K562 (cell line): ENCODE data around the gene SELENOK. TPM values are rescaled to one million over a fixed set of nuclear protein-coding genes. Genes with fewer than 3 reads are reported as not detected.
A peak's percentile ranks its signal among the peaks of the same experiment; 100 is the strongest.

ENCODE experiments used
- L3MBTL2 ChIP-seq: fragments of 450-650 bp; IDR thresholded peaks from 2 replicates; pipeline ENCODE4 v1.6.1; 2016; ENCODE audit warnings: mild to moderate bottlenecking, moderate library complexity
- NBN ChIP-seq: fragments of 450-650 bp; IDR thresholded peaks from 2 replicates; pipeline ENCODE4 v1.6.1; 2016; ENCODE audit warnings: low read depth, mild to moderate bottlenecking
- RBFOX2 ChIP-seq: fragments of 200-400 bp; formaldehyde crosslinking; IDR thresholded peaks from 2 replicates; pipeline ENCODE4 v1.6.1; 2017; ENCODE audit warnings: low read depth, mild to moderate bottlenecking, low read length, moderate library complexity
- ZBTB40 ChIP-seq, 2 experiments: fragments of 450-650 bp in 1 of 2; sonication (generic) in 1 of 2; formaldehyde crosslinking in 1 of 2; IDR thresholded peaks; 2 replicates each; pipeline versions ENCODE4 v1.7.1 to v1.9.0; 2016 to 2022; ENCODE audit warnings: inconsistent platforms in 1 of 2, mild to moderate bottlenecking in 1 of 2, missing genetic modification reagents in 1 of 2
- polyA plus RNA-seq, 8 experiments: library from polyadenylated mRNA; depleted of rRNA in 4 of 8; stranded (reverse) in 5 of 8; unstranded in 3 of 8; fragments of >200 nt; fragmentation: Nextera tagmentation in 2 of 8; fragmentation: Illumina TruSeq in 1 of 8; extraction: Ambion mirVana in 2 of 8; extraction: Trizol in 1 of 8; gene quantifications; 2 replicates each; pipeline versions ENCODE4 v1.2.1 to v1.2.3, GENCODE V29; 2011 to 2014; ENCODE audit warnings: inconsistent platforms in 1 of 8, missing spikeins in 1 of 8
- total RNA-seq, 7 experiments: library from RNA; depleted of rRNA in 6 of 7; stranded (reverse); fragments of >200 nt in 6 of 7; fragmentation: Illumina TruSeq in 2 of 7; extraction: Trizol in 2 of 7; gene quantifications; 2 replicates each; pipeline versions ENCODE4 v1.2.1 to v1.2.3, GENCODE V29; 2011 to 2021; ENCODE audit warnings: low replicate concordance in 1 of 7
- TF ChIP-seq, protein P1 (sequence below): fragments of 250-450 bp; sonication (Bioruptor Pico); IDR thresholded peaks from 2 replicates; pipeline ENCODE4 v1.4.0; 2020; ENCODE audit warnings: mild to moderate bottlenecking, moderate library complexity

Gene SELENOK
- total and polyA plus RNA-seq, 9 of the 15 experiments (the other 6 are each of a cell fraction or from before 2014, with no cell fraction given): 18.3 to 164 (median 34.8) TPM

DNA sequence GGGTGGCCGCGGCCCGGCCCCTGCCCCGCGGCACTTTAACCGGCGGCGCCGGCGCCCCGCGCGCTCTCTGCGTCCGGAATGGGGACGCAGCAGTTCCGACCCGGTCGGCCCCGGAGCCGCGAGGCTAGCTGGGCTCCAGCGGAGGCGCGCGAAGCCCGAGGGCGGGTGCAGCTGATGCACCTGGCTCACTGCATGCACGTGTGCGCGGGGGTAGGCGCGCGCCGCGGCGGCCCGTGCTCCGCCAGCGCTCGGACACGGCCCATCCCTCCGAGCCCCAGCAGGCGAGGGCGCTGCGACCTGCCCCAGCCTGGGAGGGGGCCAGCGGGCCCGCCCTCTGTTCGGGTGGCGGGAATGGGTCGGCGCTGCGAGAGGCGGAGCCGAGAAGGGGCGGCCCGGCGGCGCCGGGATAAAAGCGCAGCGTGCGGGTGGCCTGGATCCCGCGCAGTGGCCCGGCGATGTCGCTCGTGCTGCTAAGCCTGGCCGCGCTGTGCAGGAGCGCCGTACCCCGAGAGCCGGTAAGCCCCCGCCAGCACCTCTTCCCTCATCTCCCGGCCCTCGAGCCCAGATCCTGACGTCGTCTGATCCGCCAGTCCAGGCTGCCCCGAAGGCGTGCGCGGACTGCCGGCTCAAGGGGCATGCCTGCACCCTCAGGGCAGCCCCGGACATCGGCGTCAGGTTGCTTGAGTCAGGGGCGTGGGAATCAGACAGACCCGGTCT, 45.4 kb downstream of the SELENOK start, which contains the start of the genes CHDH and IL17RB (continued):
- no peak for TF ChIP-seq ZBTB40 (IDR thresholded peaks at IDR 0.05)
- no peak for TF ChIP-seq ZBTB40 (CRISPR knock-in tag; IDR thresholded peaks at IDR 0.05)
- TF ChIP-seq, protein P1, sequence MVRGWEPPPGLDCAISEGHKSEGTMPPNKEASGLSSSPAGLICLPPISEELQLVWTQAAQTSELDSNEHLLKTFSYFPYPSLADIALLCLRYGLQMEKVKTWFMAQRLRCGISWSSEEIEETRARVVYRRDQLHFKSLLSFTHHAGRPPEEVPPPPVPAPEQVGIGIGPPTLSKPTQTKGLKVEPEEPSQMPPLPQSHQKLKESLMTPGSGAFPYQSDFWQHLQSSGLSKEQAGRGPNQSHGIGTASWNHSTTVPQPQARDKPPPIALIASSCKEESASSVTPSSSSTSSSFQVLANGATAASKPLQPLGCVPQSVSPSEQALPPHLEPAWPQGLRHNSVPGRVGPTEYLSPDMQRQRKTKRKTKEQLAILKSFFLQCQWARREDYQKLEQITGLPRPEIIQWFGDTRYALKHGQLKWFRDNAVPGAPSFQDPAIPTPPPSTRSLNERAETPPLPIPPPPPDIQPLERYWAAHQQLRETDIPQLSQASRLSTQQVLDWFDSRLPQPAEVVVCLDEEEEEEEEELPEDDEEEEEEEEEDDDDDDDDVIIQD (CRISPR knock-in tag): no peak
- no peak for TF ChIP-seq NBN
- TF ChIP-seq RBFOX2: peak; percentile 52
- 0 out of 2 replicates have a peak, but pooled peaks have one; percentile 41 for TF ChIP-seq L3MBTL2
